Posterior cingulate gyrus (tissue), 11 donors: ENCODE data around the gene EVA1B.

ENCODE experiments used
- DNase-seq, 10 donors: peaks; one replicate each; pipeline versions ENCODE4 v3.0.0 to v3.0.0-alpha.2; 2020 to 2021; ENCODE audit warnings: mixed read lengths in 3 of 10
- intact Hi-C: fragments of 100-400 bp; cut with DNase I; formaldehyde crosslinking; loops from one replicate; pipeline ENCODE4 v1.15.1; 2023

The EVA1B gene

DNA sequence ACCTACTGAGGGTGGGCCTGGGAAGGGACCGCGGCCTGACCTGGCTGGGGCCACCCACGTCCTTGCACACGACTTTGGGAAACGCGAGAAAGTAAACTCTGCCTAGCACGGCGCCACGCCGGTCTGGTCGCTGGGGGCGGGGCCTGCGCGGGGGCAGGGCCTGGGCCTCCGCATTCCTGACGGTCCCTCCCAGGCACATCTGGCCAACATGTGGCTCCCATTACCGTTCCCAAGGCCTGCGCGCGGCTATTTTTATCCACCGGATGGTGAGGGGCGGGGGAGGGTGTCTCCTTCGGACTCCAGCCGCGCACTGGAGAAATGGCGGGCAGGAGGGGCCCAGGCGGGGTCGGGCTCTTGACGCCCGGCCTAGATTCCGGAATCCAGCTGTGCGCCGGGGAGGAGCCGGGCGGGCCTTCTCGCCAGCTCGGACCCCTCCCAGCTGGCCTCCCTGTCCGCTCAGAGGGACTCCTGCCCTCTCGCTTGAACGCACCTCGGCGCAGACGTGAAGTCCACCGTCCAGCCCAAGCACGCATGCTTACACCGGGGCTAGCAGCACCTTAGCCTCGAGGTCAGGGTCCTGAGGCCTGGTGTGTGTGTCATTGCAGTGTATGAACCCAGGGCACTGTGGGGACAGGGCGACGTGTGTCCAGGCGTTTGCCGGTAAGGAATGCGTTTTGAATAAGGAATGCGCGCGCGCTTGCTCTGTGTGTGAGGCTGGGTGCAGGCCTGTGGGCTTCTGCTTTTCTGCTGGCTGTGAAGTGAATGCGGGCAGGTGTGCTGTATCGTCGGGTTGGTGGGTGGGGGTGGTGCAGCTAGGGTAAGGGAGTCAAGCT, 2.1 kb downstream of the EVA1B start:
- intact Hi-C loops: no loop called here
- peak in 4 of 10 donors; percentile 18 to 82 (median 72) for DNase-seq

DNA sequence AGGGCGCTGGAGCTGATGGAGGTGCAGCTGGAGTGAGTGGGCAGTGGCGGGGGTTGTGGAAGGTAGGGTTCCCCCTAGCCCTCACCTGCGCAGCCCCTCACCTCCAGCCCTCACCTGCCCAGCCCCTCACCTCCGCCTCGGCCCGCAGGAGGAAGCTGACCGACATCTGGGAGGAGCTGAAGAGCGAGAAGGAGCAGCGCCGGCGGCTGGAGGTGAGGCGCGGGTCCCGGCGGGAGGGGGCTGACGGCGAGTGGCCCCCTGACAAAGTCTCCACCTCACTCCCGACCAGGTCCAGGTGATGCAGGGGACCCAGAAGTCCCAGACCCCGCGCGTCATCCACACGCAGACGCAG, 2.7 kb downstream of the EVA1B start:
- intact Hi-C loops: no loop called here
- peak in 1 of 10 donors; percentile 23 for DNase-seq

DNA sequence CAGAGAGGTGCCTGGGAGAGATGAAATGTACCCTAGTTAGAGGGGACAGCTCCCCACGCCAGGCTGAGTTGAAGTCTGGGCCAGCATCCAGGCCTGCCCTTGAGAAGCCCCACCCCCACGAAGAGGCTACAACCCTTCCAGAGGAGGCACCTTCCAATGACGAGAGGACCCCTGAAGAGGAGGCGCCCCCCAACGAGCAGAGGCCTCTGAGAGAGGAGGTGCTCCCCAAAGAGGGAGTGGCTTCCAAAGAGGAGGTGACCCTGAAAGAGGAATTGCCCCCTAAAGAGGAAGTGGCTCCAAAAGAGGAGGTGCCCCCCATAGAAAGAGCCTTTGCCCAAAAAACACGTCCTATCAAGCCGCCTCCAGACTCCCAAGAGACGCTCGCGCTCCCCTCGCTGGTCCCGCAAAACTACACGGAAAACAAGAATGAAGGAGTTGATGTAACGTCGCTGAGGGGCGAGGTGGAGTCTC, 3.1 kb downstream of the EVA1B start:
- intact Hi-C loops: no loop called here
- peak in 2 of 10 donors; percentile 38 to 62 for DNase-seq

DNA sequence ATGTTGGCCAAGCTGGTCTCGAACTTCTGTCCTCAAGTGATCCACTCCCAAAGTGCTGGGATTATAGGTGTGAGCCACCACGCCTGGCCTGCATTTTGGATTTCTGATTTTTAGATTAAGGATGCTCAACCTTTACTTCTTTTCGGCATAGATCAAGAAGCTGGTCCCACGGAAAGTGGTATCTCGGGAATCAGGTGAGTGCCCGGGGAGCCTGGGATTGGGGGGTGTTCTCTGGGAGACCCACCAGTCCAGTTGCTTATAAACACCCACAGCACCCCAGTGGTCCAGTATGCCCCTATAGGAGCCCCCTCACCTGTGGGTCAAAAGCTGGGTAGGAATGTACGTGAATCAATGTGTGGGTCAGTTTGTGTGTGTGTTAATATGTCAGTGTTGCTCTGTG, 14.0 kb downstream of the EVA1B start:
- no peak for DNase-seq
- intact Hi-C loops: no loop called here

DNA sequence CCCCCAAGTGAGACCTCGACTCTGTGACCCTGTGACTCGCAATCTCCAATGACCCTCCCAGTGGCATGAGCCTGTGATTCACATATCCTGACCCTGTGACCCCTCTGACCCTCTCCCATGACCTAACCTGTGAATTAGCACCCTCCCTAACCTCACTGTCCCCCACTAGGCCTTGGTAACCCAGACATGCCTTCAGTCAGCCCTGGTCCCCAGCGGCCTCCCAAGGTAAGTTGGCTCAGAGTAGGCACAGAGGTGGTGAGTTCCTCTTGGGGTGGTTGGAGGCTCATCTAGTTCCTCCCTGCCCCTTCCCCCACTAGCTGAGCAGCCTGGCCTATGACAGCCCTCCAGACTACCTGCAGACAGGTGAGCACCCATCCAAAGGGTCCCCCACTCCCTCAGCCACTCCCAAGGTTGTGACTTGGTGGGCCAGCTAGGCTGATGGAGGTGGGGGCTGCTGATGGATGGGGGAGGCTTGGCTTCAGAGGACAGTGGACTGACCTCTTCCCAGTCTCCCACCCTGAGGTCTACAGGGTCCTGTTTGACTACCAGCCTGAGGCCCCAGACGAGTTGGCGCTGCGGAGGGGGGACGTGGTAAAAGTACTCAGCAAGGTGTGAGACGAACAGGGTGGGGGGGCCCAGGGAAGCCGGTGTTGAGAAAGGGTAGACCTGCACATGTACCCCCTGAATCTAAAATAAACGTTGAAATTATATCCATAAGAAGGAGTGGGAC, 15.7 kb downstream of the EVA1B start:
- peak in 2 of 10 donors; percentile 63 to 75 for DNase-seq
- intact Hi-C loops: no loop called here

DNA sequence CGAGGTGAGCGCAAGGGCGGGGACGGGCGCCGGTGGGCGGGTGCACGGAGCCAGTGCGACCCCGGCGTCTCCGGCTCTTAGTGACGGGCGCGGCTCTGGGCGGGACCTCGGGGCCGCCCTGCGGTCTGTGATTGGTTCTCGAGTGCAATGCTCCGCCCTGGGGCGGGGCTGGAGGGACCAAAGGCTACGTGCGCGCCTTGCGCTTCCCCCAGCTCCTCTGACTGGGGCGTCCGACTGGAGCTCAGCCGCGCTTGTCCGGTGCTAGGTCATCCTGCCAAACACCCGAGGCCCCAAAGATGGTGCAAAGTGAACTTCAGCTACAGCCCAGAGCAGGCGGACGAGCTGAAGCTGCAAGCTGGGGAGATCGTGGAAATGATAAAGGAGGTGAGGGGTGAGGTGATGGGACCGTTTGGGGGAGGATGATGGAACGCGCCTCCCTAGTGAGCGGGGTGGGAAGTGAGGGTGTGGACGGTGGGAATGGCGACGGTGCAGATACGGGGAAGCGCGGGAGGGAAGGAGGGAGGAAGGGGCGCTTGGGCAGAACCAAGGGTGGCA, 16.5 kb downstream of the EVA1B start:
- intact Hi-C loops: no loop called here
- peak; percentile 74 to 99 (median 92) for DNase-seq

DNA sequence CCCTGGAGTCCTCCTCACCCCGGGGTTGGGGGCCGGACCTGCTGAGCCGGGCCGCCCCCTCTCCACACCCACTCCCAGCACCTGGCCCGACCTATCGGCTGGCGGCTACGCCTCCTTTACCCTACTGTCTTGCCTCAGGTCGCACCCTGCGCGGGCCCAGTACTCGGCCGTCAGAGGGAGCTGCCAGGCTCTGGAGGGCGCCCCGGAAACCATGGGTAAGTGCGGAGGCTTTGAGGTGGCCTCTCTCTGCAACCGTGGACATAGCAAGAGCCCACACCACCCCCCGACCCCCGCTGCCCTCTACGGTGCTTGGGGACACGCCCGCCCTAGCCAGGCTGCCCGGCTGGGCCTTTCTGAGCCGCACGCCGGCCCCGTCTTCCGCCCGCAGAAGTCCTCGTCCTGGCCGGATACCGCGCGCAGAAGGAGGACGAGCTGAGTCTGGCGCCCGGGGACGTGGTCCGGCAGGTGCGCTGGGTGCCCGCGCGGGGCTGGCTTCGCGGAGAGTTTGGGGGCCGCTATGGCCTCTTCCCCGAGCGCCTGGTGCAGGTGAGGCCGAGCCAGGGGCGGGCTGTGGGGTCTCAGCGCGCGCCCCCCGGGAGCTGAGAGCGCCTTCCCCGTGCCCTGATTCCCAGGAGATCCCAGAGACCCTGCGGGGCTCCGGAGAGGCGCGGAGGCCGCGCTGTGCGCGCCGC, 17.1 kb downstream of the EVA1B start, which contains the start of gene SH3D21:
SH3D21 (plus strand) TSS at position 159 of the 692 bp plus-strand sequence; CDS start at position 212, 53 bp downstream.
- peak in 2 of 10 donors; percentile 84 to 85 for DNase-seq
- intact Hi-C loops: no loop called here

DNA sequence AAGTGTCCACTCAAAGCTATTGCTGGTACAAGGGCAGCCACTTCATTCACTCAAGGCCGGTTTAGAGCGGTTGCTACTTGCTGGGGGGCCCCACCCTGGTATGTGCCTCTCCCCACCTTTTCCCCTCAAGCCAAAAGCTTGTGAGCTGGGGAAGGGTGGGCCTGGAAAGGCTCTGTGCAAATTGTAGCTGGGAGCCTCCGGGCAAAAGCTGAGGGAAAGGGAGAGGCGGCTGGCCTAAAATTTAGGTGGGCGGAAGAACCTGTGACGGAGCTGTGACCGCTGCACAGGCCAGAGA, 17.6 kb downstream of the EVA1B start:
- intact Hi-C loops: no loop called here
- peak in 2 of 10 donors; percentile 70 to 87 for DNase-seq

DNA sequence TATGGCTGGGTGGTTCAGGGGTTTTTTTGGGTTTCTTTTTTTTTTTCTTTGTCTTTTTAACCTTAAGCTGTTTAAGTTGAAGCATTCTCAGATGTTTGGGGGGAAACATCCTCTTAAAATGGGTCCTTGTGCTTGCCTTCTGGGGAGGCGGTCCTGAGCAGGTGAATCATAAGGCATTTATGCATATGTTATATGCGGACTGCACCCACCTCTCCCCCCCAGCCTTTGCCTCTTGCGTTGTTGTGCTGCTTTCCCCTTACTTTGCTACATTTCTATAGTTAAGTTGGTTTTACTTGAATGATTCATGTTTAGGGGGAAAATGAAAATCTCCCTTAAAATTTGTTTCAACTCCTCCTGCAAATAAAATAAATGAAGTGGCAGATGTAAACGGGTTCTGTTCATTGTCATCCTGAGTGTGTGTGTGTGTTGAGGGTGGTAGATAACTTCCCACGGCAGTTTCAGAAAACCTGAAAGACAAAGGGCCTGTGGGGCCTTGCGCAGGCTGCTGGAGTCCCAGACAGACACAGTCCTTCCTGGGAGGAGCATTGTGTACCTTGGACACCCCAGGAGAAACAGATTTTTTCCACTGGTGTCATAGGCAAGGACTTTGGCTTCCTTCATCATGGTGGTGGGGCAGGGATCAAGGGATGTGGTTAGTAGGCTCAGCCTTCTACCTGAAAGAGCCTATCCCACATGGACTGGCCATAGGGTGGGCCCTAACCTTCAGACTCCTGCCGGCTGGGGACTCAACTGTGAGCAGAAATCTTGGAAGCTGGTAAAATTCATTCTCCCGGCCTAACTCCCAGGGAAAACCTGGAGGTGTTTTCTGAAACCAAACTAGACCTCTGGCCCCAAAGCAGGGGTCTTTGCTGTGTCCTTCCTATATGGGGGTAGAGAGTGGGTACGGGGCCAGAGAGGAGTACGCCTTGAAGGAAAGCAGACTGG, 18.2 kb downstream of the EVA1B start:
- intact Hi-C loops: no loop called here

DNA sequence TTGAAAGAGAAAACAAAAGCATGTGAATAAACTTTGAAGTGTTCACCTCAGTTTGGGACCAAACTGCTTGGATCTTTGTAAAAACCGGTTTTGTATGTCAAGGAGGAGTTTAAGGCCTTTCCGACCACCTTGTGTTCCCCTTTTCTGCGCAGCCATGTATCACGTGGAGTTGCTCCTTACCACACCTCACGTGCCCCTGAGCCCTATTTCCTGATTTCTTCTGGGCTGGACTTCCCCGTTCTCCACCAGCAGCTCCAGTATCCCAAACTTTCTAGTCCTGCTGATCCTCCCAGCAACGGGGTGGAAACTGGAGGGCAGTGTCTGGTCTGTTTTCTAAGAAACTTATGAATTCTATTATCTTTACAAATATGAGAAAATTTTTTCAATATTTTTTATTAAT, 18.9 kb downstream of the EVA1B start:
- peak in 3 of 10 donors; percentile 48 to 63 (median 57) for DNase-seq

More for the DNA sequence above, 18.2 kb downstream of the EVA1B start:
- DNase-seq: peak in 1 of 10 donors; percentile 50

DNA sequence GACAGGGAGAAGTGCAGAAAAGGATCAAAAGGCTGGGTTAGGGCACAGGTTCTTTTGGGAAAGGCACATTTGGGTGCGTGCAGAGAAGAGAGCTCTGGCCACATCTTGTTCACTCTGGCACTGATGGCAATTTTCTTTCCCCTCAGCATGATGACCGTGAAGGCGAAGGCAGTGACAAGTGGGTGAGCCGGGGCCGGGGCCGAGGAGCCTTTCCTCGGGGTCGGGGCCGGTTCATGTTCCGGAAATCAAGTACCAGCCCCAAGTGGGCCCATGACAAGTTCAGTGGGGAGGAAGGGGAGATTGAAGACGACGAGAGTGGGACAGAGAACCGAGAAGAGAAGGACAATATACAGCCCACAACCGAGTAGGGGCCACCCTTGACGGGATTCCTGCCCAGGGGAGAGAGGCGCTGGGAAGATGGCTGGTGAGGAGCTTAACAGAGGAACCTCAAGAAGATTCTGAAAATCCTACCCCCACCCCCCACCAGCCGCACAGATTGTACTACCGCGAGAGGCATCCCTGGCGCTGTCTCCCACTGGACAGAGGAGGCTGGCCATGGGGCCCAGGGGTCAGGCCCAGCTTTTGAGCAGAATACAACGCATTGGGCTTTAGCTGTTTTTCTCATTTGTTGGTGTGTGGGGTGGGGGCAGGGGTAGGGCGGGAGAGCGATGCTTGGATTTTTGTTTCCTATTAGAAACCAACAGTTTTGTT, 19.6 kb downstream of the EVA1B start:
- DNase-seq: peak in 3 of 10 donors; percentile 60 to 77 (median 65)
- intact Hi-C loops: no loop called here

More for the DNA sequence above, 18.9 kb downstream of the EVA1B start:
- intact Hi-C loops: no loop called here

DNA sequence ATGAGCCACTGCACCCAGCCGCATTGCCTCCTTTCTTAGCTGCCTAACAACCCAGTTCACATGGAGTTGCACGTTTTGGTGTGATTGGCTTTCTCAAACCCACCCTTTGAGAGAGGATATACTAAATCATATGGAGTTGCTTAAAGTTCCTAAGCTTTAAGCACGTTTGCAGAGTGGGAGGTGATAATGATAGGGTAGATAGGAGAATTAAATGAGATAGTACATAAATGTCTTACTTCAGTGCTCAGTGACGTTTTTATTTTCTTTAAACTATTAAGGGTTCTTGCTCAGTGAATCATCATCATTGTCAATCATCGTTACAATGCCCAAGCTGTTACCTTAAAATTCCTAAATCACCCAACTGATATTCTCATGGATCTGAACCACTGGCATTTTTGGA, 20.2 kb downstream of the EVA1B start:
- DNase-seq: no peak
- intact Hi-C loops: no loop called here

DNA sequence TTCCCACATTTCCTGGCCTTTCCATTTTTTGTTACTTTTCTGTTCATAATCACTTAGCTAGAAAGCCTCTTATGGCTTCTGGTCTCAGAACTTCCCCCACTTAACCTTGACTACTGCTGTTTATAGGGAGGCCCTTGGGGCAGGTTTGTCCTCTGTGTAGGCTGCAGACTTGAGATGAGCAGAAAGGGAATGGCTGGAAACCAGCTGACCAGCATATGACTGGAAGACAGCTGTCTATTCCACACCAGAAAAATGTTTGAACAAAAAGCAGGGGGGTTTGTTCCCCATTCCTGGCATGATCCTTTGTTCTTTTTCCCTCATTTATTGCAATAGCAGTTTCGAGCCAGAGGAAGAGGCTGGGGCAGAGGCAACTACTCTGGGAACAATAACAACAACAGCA, 22.2 kb downstream of the EVA1B start:
- intact Hi-C loops: no loop called here
- peak in 1 of 10 donors; percentile 47 for DNase-seq

DNA sequence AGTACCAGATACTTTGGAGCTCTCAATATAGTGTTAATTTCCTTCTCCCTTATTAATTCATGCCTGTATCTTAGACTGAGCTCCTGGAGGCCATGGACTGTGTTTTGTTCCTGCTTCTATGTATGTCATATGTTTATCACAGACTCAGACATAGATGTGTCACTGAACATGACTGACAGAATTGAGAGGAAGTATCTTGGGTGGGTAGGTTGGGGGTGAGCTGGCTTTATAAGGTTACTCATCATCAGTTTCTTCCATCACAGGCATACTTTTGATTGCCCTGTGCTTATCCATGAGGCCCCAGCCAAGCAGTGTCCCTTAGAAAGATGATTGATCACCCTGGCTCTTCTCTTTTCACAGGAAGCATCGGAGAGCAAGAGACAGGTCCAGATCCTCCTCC, 22.9 kb downstream of the EVA1B start:
- intact Hi-C loops: no loop called here
- DNase-seq: no peak

DNA sequence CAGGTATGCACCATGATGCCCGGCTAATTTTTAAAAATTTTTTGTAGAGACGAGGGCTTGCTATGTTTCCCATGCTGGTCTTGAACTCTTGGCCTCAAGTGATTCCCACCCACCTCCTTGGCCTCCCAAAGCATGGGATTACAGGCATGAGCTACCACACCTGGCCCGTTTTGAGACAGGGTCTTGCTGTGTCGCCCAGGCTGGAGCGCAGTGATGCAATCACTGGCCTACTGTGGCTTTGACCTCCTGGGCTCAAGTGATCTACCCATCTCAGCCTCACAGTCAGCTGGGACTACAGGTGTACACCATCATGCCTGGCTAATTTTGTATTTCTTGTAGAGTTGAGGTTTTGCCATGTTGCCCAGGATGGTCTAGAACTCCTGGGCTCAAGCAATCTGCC, 24.8 kb downstream of the EVA1B start:
- intact Hi-C loops: no loop called here
- no peak for DNase-seq

DNA sequence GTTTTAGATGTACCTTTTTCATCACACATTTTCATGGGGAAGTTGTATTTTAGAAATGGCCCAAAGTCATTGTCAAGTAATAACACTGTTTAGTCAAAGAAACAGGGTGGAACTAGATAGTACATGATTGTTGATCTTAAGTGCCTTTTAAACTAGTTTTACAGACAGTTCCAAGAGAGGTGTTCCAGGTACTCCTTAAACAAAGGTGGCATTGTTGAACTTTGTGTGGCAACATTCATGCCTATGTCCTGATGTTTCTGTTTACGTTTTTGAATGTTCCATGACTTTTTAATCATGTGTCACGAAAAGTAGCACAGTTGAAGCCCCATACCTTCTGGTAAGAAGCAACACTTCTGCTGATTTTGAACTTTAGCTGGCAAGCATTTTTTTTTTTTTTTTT, 26.4 kb downstream of the EVA1B start:
- intact Hi-C loops: no loop called here
- no peak for DNase-seq

DNA sequence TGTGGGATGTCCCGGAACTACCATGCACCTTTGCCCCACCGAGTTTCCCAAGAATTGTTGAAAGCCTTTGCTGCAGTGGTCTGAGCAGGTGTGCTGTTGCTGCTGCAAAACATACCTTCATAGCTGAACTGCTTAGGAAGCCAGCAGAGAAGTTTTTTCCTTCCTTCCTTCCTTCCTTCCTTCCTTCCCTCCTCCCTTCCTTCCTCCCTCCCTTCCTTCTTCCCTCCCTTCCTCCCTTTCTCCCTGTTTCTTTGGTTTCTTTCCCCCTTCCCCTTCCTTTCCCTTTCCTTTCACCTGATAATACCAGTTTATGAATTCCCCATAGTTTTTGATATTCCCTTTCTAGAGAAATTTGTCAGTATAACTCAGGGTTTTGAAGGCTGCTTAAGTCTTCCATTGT, 28.1 kb downstream of the EVA1B start:
- no peak for DNase-seq
- intact Hi-C loops: no loop called here

DNA sequence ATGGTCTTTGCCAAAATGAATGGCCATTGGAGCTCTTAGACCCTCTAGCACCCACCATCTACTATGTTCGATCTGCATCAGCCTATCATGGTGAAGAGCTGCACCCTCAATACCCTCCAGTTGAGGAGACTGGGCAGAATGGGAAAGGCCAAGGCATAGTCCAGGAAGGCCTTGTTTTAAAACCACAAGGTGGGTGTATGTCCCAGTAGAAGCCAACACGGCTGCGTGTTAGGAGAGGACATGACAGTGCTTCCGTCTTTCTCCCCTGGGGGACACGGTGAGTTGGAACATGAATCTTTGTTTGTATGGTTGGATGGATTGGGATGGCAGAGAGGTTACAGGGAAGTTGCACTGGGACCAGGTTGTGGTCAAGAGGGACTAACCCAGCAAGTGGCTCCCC, 35.9 kb downstream of the EVA1B start:
- intact Hi-C loops: loop anchor here (5.0 to 10.0 kb wide), 2 partner anchors 63 to 190 kb away; partner anchors contain the start of gene THRAP3
- DNase-seq: no peak

DNA sequence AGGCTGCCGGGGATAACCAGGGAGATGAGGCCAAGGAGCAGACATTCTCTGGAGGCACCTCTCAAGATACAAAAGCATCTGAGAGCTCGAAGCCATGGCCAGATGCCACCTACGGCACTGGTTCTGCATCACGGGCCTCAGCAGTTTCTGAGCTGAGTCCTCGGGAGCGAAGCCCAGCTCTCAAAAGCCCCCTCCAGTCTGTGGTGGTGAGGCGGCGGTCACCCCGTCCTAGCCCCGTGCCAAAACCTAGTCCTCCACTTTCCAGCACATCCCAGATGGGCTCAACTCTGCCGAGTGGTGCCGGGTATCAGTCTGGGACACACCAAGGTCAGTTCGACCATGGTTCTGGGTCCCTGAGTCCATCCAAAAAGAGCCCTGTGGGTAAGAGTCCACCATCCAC, 36.6 kb downstream of the EVA1B start:
- DNase-seq: no peak
- intact Hi-C loops: loop anchor here (5.0 to 10.0 kb wide), 2 partner anchors 62 to 190 kb away; partner anchors contain the start of gene THRAP3
